ENCODE measurements around the gene HP. TPM values are rescaled to one million over a fixed set of nuclear protein-coding genes. Genes with fewer than 3 reads are reported as not detected.
A peak's percentile ranks its signal among the peaks of the same experiment; 100 is the strongest.

HP gene
- total RNA-seq, 4 donors from 2014 or later = 0.77 to 23.8 (median 10.6) TPM

DNA sequence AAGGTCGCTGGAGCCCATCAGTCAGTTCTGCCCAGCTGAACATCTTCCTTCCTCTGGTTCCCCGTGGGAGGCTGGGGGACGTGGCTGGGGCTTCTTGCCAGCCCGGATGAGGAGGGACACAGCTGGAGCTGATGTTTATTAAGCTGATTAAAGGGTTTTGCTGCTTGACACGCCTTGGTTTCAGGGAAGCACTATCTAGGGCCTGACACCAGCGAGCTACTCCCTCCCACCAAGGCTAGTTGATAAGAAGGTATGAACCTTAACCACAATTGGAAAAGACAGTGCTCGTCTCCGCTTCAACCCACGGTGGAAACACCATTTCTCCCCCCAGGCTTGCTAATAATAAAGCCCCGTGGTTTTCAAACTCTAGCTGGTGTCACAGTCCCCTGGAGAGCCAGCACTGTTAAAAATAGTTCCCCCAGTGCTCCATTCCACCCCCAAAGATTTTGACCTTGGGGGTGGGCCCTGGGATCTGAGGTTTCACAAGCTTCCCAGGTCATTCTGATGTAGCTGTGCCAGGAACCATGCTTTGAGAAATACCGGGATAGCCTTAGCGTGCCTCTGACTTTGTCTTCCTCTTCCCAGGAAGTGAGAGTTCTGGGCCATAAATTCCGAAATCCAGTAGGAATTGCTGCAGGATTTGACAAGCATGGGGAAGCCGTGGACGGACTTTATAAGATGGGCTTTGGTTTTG, 40.3 kb upstream of the HP start:
- H3K27ac ChIP-seq = peak overlapping the region; percentile 34 to 46
- no peaks in the 10 kb centered on the region for H3K36me3 ChIP-seq
- peak in 1 of 2 donors; percentile 37 for DNase-seq
- intact Hi-C loops (cut with DNase I; ENCODE audit: low total_unique reads) = no loop called here
- TF ChIP-seq, protein P1, sequence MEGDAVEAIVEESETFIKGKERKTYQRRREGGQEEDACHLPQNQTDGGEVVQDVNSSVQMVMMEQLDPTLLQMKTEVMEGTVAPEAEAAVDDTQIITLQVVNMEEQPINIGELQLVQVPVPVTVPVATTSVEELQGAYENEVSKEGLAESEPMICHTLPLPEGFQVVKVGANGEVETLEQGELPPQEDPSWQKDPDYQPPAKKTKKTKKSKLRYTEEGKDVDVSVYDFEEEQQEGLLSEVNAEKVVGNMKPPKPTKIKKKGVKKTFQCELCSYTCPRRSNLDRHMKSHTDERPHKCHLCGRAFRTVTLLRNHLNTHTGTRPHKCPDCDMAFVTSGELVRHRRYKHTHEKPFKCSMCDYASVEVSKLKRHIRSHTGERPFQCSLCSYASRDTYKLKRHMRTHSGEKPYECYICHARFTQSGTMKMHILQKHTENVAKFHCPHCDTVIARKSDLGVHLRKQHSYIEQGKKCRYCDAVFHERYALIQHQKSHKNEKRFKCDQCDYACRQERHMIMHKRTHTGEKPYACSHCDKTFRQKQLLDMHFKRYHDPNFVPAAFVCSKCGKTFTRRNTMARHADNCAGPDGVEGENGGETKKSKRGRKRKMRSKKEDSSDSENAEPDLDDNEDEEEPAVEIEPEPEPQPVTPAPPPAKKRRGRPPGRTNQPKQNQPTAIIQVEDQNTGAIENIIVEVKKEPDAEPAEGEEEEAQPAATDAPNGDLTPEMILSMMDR (IDR thresholded peaks at IDR 0.05) = no peak
- no peak for TF ChIP-seq POLR2A (IDR thresholded peaks at IDR 0.05)
- no peaks in the 10 kb centered on the region for H3K9me3 ChIP-seq
- H3K4me3 ChIP-seq = no peak overlapping the region
- H3K27me3 ChIP-seq = no peaks in the 10 kb centered on the region
- H3K4me1 ChIP-seq = peaks cover 0 to 7% of the 10 kb centered on the region in 2 donors

DNA sequence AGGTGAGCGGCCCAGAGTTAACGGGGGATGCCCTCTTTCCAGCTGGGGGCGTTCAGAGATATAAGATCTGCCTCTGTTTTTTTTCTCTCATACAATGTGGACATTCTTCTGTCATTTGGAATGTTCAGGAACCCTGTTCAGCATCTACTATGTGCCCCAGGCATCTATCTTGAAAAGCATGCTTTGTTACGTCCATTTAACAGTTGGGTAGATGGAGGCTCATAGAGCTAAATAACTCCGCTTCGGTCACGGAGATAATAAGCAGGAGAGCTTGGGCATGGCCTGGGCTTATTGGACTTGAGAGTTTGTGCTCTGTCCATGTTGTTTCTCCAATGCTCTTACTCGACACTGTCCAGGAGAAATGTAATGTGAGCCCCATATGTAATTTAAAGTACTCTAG, 39.6 kb upstream of the HP start:
- Histone ChIP-seq H3K27me3 (no peaks in the 10 kb centered on the region), H3K9me3 (no peaks in the 10 kb centered on the region), H3K4me3 (no peak overlapping the region), H3K4me1 (peaks cover 0 to 7% of the 10 kb centered on the region in 2 donors), H3K27ac (peak overlapping the region in 1 of 2 donors; percentile 46), H3K36me3 (no peaks in the 10 kb centered on the region)
- no peak for DNase-seq
- intact Hi-C loops (cut with DNase I; ENCODE audit: low total_unique reads) = no loop called here
- no peak for TF ChIP-seq POLR2A (IDR thresholded peaks at IDR 0.05)
- TF ChIP-seq, protein P1 (IDR thresholded peaks at IDR 0.05) = no peak

DNA sequence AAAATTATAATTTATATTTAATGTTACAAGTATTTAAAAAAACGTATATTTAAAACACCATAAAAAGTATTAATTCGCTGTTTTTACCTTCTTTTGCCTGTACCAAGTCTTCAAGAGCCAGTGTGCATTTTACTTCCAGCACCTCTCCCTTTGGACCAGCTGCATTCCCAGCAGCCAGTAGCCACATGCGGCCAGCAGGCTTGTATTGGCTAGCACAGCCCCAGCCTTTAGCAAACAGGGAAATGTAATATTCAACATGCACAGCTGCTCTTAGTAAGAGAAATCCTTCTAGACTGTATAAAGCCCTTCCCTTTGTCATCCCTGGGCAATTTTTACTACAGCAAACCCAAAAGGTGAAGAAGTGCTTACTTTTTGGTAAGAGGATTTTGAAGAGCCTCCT, 39.2 kb upstream of the HP start:
- H3K4me3 ChIP-seq = no peak overlapping the region
- intact Hi-C loops (cut with DNase I; ENCODE audit: low total_unique reads) = no loop called here

DNA sequence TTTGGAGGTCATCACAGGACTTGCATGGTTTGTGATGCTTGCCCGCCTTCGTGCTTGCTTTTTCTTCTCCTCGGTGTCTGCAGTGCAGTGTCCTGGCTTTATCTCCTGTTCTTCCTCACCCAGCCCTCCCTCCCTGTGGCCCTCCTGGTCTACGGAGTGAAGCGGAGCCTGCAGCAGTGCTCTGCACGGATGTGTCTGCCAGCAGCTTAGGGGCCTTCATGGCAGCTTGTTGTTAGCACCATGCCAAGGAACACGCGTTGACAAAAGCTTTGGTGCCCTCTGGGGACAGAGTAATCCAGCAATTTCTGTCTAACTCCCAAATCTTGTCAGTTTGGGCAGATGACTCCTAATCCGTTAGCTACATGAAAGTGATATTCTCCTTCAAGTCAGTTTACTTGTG, 35.8 kb upstream of the HP start:
- intact Hi-C loops (cut with DNase I; ENCODE audit: low total_unique reads) = no loop called here
- no peaks in the 10 kb centered on the region for H3K9me3 ChIP-seq
- no peak overlapping the region for H3K4me3 ChIP-seq
- no peaks in the 10 kb centered on the region for H3K36me3 ChIP-seq
- H3K27me3 ChIP-seq = no peaks in the 10 kb centered on the region
- no peak for DNase-seq
- no peak for TF ChIP-seq POLR2A (IDR thresholded peaks at IDR 0.05)
- TF ChIP-seq, protein P1 (IDR thresholded peaks at IDR 0.05) = no peak
- no peak overlapping the region for H3K27ac ChIP-seq
- peaks cover 0 to 6% of the 10 kb centered on the region in 2 donors for H3K4me1 ChIP-seq

More for the DNA sequence above, 39.2 kb upstream of the HP start:
- DNase-seq = no peak
- no peak overlapping the region for H3K27ac ChIP-seq
- TF ChIP-seq, protein P1 (IDR thresholded peaks at IDR 0.05) = no peak
- TF ChIP-seq POLR2A (IDR thresholded peaks at IDR 0.05) = no peak
- H3K36me3 ChIP-seq = no peaks in the 10 kb centered on the region
- H3K9me3 ChIP-seq = no peaks in the 10 kb centered on the region
- no peaks in the 10 kb centered on the region for H3K27me3 ChIP-seq
- peaks cover 0 to 7% of the 10 kb centered on the region in 2 donors for H3K4me1 ChIP-seq

DNA sequence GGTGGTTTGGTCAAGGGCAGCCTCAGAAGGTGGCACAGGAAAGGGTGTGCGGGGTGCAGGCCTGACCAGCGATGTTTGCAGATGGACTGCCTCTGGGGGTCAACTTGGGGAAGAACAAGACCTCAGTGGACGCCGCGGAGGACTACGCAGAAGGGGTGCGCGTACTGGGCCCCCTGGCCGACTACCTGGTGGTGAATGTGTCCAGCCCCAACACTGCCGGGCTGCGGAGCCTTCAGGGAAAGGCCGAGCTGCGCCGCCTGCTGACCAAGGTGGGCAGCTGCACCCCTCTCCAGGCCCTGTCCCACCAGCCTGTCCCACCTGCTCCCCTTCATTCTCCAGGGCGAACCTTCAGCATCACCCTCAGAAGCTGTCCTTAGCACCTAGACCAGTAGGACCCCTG, 33.3 kb upstream of the HP start:
- no peak for DNase-seq
- Histone ChIP-seq H3K27me3 (no peaks in the 10 kb centered on the region), H3K4me1 (no peaks in the 10 kb centered on the region), H3K4me3 (no peak overlapping the region), H3K9me3 (no peaks in the 10 kb centered on the region), H3K27ac (no peak overlapping the region), H3K36me3 (no peaks in the 10 kb centered on the region)
- TF ChIP-seq, protein P1 (IDR thresholded peaks at IDR 0.05) = no peak
- no peak for TF ChIP-seq POLR2A (IDR thresholded peaks at IDR 0.05)
- intact Hi-C loops (cut with DNase I; ENCODE audit: low total_unique reads) = no loop called here

Data from uterus (tissue), 4 donors.